Heart left ventricle (tissue), 16 donors: ENCODE measurements around the gene MAMDC4. TPM values are rescaled to one million over a fixed set of nuclear protein-coding genes. Genes with fewer than 3 reads are reported as not detected.

ENCODE experiments used
- ATAC-seq, 4 donors: fragments of 200-7000 bp; cut with Tn5 transposase; one replicate each; pipeline ENCODE4 v1.9.1; 2020 to 2022; ENCODE audit warnings: moderate library complexity in 4 of 4, mild to moderate bottlenecking in 3 of 4, moderate number of reproducible peaks in 1 of 4
- DNase-seq, 5 donors: peaks; one replicate each; pipeline ENCODE4 v3.0.0-alpha.2; 2020
- H3K27ac ChIP-seq, 12 donors: fragments of 200-600 bp; sonication (generic) in 4 of 12; one replicate each; pipeline versions ENCODE4 v1.5.0 to v1.8.0; 2016 to 2022; ENCODE audit warnings: mild to moderate bottlenecking in 2 of 12
- H3K27me3 ChIP-seq, 9 donors: fragments of 200-600 bp; sonication (generic) in 2 of 9; one replicate each; pipeline versions ENCODE4 v1.5.1 to v1.8.0; 2016 to 2022; ENCODE audit warnings: mild to moderate bottlenecking in 3 of 9
- H3K36me3 ChIP-seq, 9 donors: fragments of 200-600 bp; sonication (generic) in 2 of 9; one replicate each; pipeline versions ENCODE4 v1.5.0 to v1.8.0; 2018 to 2022; ENCODE audit warnings: mild to moderate bottlenecking in 2 of 9
- H3K4me1 ChIP-seq, 12 donors: fragments of 200-600 bp; sonication (generic) in 4 of 12; one replicate each; pipeline versions ENCODE4 v1.5.0 to v1.8.0; 2016 to 2022; ENCODE audit warnings: mild to moderate bottlenecking in 3 of 12
- H3K4me3 ChIP-seq, 12 donors: fragments of 200-600 bp; sonication (generic) in 4 of 12; one replicate each; pipeline versions ENCODE4 v1.5.0 to v1.8.0; 2017 to 2022; ENCODE audit warnings: mild to moderate bottlenecking in 9 of 12, moderate library complexity in 4 of 12
- H3K9me3 ChIP-seq, 12 donors: fragments of 200-600 bp; sonication (generic) in 4 of 12; one replicate each; pipeline versions ENCODE4 v1.5.0 to v1.8.0; 2016 to 2022; ENCODE audit warnings: mild to moderate bottlenecking in 1 of 12
- CTCF ChIP-seq, 12 donors: fragments of 200-600 bp; sonication (generic) in 4 of 12; IDR thresholded peaks; one replicate each; pipeline versions ENCODE4 v1.5.0 to v1.8.0; 2018 to 2022; ENCODE audit warnings: antibody characterized with exemption in 12 of 12, mild to moderate bottlenecking in 5 of 12
- POLR2A ChIP-seq, 2 donors: fragments of 450-650 bp; IDR thresholded peaks; one replicate each; pipeline ENCODE4 v1.6.1; 2017; ENCODE audit warnings: antibody characterized with exemption in 2 of 2, mild to moderate bottlenecking in 2 of 2, moderate library complexity in 2 of 2
- WGBS, 4 donors: extraction: QIAGEN DNeasy Blood & Tissue Kit in 2 of 4; methylation state at CpG; one replicate each; pipeline versions ENCODE4 v1.1.5 to v1.1.7; 2013 to 2018; 5-methylcytosine and 5-hydroxymethylcytosine counted together
- intact Hi-C, 10 donors: fragments of 100-400 bp; cut with DNase I; formaldehyde crosslinking; loops; one replicate each; pipeline versions ENCODE4 v1.11.1 to v1.14.2; 2022
- polyA plus RNA-seq, 2 donors: library from polyadenylated mRNA; stranded (reverse); fragments of 200-250 nt; gene quantifications; one replicate each; pipeline ENCODE4 v1.2.3, GENCODE V29; 2013
- total RNA-seq, 9 donors: library from RNA; depleted of rRNA in 2 of 9; stranded (reverse); fragments of >200 nt in 2 of 9; fragmentation: NEBNext Ultra II Directional in 3 of 9; extraction: Animal tissue kit (Norgen Biotek cat#: 25700) in 3 of 9; gene quantifications; one replicate each; pipeline versions ENCODE4 v1.1.0 to v1.2.4, GENCODE V29; 2016 to 2023
- donor health status: ischemic (EF 13 %, LVEDD 7.1; RV severe dilation, severe dysfunction).
- donor health status: healthy with polysubstance abuse.
- donor health status: DM: no; HTN: yes; CAD: no.
- donor health status: DM: no; HTN: no; CAD: no.
- donor health status: ischemic (EF 25% LVEDD 6.9; RV normal size, moderate dysfunction).
- donor health status: ischemic (EF 25% LVEDD 5.7; RV mildly dilated, moderate dysfunction).
- donor health status: healthy.
- donor health status: DM: yes; HTN: yes; CAD: no.
- donor health status: ischemic (EF 35%, LVEDD 5.7; RV mildly dilated, moderate dysfunction).
- donor health status: nonischemic (EF 11% LVEDD 7.7; RV severe dilation, severe dysfunction).
- donor health status: DM: yes; HTN: yes; CAD: no.
- donor health status: PGD.
- donor health status: ischemic (EF 29% LVEDD 5.4; RV normal size, mild dysfunction).
- donor health status: nonischemic (EF 23%, LVEDD 6.1; RV moderate dilation, normal function).

The MAMDC4 gene
- total and polyA plus RNA-seq, 11 donors, result 2.9 to 14.9 (median 6.1) TPM

GRCh38 chr9:136827794-136828473 lies 24.2 kb upstream of the MAMDC4 start:
- Histone ChIP-seq H3K27me3 (no peaks in the 10 kb centered on the region), H3K36me3 (peaks cover 0 to 94% (median 82%) of the 10 kb centered on the region in 9 donors), H3K27ac (no peak overlapping the region), H3K4me3 (no peak overlapping the region), H3K9me3 (no peaks in the 10 kb centered on the region), H3K4me1 (peaks cover 0 to 6% (median 0%) of the 10 kb centered on the region in 12 donors)
- ATAC-seq, result no peak
- DNase-seq, result peak in 2 of 5 donors; percentile 16 to 26
- intact Hi-C loops, result loop anchor here in 1 of 10 donors (5.0 kb wide), 1 partner anchor 189 kb away; no protein-coding TSS in a partner anchor
- TF ChIP-seq POLR2A (IDR thresholded peaks at IDR 0.05) (no peak), CTCF (IDR thresholded peaks at IDR 0.05) (no peak)
- 91 to 96% (median 95%) methylated on average over 13 to 14 of the region's 14 CpGs for WGBS, 4 donors

- DNase-seq (peak in 1 of 5 donors; percentile 41), ATAC-seq (no peak)
- 95 to 96% (median 95%) methylated on average over 31 of the region's 31 CpGs for WGBS, 4 donors
- H3K27me3 ChIP-seq, result no peaks in the 10 kb centered on the region
- TF ChIP-seq CTCF (IDR thresholded peaks at IDR 0.05) (no peak), POLR2A (IDR thresholded peaks at IDR 0.05) (no peak)
- peaks cover 0 to 93% (median 78%) of the 10 kb centered on the region in 9 donors for H3K36me3 ChIP-seq
- no peak overlapping the region for H3K27ac ChIP-seq
- H3K9me3 ChIP-seq, result no peaks in the 10 kb centered on the region
- intact Hi-C loops, result loop anchor here in 1 of 10 donors (5.0 kb wide), 1 partner anchor 189 kb away; no protein-coding TSS in a partner anchor
- H3K4me3 ChIP-seq, result no peak overlapping the region
- peaks cover 0 to 6% (median 0%) of the 10 kb centered on the region in 12 donors for H3K4me1 ChIP-seq
Observed at GRCh38 chr9:136828474-136829140, 23.5 kb upstream of the MAMDC4 start.

GRCh38 chr9:136829412-136829811 lies 22.7 kb upstream of the MAMDC4 start:
- Histone ChIP-seq H3K9me3 (no peaks in the 10 kb centered on the region), H3K27me3 (no peaks in the 10 kb centered on the region), H3K36me3 (peaks cover 0 to 88% (median 71%) of the 10 kb centered on the region in 9 donors), H3K27ac (no peak overlapping the region), H3K4me1 (peaks cover 0 to 6% (median 0%) of the 10 kb centered on the region in 12 donors), H3K4me3 (no peak overlapping the region)
- DNase-seq (peak in 1 of 5 donors; percentile 33), ATAC-seq (no peak)
- TF ChIP-seq POLR2A (IDR thresholded peaks at IDR 0.05) (no peak), CTCF (IDR thresholded peaks at IDR 0.05) (no peak)
- 87 to 91% (median 89%) methylated on average over 9 to 14 of the region's 14 CpGs for WGBS, 4 donors
- intact Hi-C loops, result loop anchor here in 1 of 10 donors (5.0 kb wide), 1 partner anchor 188 kb away; no protein-coding TSS in a partner anchor
